Right atrium auricular region (tissue), 2 donors: Measurements from ENCODE around the gene ATG2B. TPM values are rescaled to one million over a fixed set of nuclear protein-coding genes. Genes with fewer than 3 reads are reported as not detected.
"Not testable (repeated sequence)": the region's sequence is repeated elsewhere in the genome, so short reads cannot be mapped to it uniquely, and the experiment has no call there.

Source experiments
- DNase-seq: peaks from one replicate; pipeline ENCODE4 v3.0.0-alpha.2; 2019; ENCODE audit warnings: low spot score
- H3K27ac ChIP-seq, 2 donors: fragments of 200-600 bp; sonication (generic); 1 replicate in 1 of 2; 2 replicates in 1 of 2; pipeline ENCODE4 v1.5.1; 2016 to 2019
- H3K27me3 ChIP-seq, 2 donors: fragments of 200-600 bp; sonication (generic); one replicate each; pipeline versions ENCODE4 v1.5.1 to v1.6.0; 2017 to 2019
- H3K36me3 ChIP-seq: fragments of 200-600 bp; sonication (generic); one replicate; pipeline ENCODE4 v1.5.1; 2016
- H3K4me1 ChIP-seq, 2 donors: fragments of 200-600 bp; sonication (generic); one replicate each; pipeline versions ENCODE4 v1.5.1 to v1.6.0; 2017 to 2019
- H3K4me3 ChIP-seq, 2 donors: fragments of 200-600 bp; sonication (generic); 1 replicate in 1 of 2; 2 replicates in 1 of 2; pipeline ENCODE4 v1.5.1; 2017 to 2019; ENCODE audit warnings: mild to moderate bottlenecking in 1 of 2, moderate library complexity in 1 of 2
- H3K9me3 ChIP-seq, 2 donors: fragments of 200-600 bp; sonication (generic); one replicate each; pipeline ENCODE4 v1.5.1; 2019
- total RNA-seq, 2 donors: library from RNA; depleted of rRNA; stranded (reverse); fragments of >200 nt; gene quantifications; one replicate each; pipeline ENCODE4 v1.1.0, GENCODE V29; 2016
- TF ChIP-seq, protein P1 (sequence below), 2 donors: fragments of 200-600 bp; sonication (generic); IDR thresholded peaks; one replicate each; pipeline ENCODE4 v1.5.1; 2019; ENCODE audit warnings: antibody characterized with exemption in 2 of 2

The ATG2B gene
- total RNA-seq, 2 donors from 2014 or later: 15.1 to 16.2 TPM

DNA sequence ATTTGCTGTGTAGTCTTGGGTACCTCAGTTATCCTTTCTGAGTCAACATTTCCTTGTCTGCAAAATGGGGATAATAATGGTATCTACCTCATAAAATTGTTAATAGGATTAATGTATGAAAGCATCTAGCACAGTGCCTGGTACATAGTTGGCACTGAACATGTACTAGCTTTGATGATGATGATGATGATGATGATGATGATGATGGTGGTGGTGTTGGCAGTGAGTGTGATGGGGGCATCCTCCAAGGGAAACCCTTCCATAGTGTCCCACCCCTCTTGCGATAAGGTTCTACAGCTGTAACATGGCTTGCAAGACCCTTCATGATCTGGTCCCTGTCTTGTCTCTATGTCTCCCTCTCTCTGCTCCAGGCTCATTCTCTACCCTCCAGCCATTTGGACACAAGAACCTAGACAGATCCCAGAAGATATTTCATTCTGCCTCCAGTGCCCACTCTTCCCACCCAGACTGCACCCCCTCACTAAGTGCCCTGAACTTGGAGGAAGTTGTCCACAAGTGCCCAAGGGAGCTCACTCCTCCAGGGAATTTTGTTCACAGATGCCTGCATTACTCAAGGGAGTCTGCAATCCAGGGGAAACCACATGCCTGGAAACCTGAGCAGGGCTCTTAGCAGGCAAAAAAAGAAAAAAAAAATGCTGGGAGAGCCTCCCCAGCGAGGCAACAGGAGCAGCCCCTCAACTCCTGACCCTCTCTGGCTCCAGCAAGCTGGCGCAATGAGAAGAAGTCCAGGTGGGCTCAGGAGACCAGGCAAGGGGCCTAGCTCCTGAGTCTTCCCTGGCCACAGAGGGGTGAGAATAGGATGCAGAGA is 117.2 kb downstream of the ATG2B start:
- Histone ChIP-seq H3K4me1 (no peaks in the 10 kb centered on the region), H3K36me3 (no peaks in the 10 kb centered on the region), H3K27me3 (no peaks in the 10 kb centered on the region), H3K9me3 (no peaks in the 10 kb centered on the region), H3K4me3 (no peak overlapping the region), H3K27ac (no peak overlapping the region)
- no peak for DNase-seq
- TF ChIP-seq, protein P1, sequence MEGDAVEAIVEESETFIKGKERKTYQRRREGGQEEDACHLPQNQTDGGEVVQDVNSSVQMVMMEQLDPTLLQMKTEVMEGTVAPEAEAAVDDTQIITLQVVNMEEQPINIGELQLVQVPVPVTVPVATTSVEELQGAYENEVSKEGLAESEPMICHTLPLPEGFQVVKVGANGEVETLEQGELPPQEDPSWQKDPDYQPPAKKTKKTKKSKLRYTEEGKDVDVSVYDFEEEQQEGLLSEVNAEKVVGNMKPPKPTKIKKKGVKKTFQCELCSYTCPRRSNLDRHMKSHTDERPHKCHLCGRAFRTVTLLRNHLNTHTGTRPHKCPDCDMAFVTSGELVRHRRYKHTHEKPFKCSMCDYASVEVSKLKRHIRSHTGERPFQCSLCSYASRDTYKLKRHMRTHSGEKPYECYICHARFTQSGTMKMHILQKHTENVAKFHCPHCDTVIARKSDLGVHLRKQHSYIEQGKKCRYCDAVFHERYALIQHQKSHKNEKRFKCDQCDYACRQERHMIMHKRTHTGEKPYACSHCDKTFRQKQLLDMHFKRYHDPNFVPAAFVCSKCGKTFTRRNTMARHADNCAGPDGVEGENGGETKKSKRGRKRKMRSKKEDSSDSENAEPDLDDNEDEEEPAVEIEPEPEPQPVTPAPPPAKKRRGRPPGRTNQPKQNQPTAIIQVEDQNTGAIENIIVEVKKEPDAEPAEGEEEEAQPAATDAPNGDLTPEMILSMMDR (IDR thresholded peaks at IDR 0.05): no peak

DNA sequence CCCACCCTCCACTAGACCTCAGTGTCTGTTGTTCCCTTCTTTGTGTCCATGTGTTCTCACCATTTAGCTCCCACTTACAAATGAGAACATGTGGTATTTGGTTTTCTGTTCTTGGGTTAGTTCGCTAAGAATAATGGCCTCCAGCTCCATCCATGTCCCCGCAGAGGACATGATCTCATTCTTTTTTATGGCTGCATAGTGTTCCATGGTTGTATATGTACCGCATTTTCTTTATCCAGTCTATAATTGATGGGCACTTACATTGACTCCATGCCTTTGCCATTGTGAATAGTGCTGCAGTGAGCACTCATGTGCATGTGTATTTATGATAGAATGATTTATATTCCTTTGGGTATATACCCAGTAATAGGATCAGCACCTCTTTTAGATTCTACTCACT is 118.1 kb downstream of the ATG2B start:
- not testable (repeated sequence) for H3K36me3 ChIP-seq, H3K27me3 ChIP-seq, DNase-seq, H3K9me3 ChIP-seq, H3K27ac ChIP-seq, H3K4me1 ChIP-seq, H3K4me3 ChIP-seq

DNA sequence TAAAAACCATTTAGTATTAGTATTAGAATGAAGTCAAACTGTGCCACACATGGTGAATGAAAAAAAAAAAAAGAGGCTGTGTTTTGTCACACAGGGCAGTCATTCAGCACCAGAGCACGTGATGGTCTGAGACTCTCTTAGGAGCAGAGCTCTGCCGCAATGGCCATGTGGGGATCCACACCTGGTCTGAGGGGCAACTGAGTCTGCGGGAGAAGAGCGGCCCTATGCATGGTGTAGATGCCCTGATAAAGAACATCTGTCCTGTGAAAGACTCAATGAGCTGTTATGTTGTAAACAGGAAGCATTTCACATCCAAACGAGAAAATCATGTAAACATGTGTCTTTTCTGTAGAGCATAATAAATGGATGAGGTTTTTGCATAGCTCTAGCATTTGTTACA is 119.4 kb downstream of the ATG2B start:
- Histone ChIP-seq H3K4me1 (no peaks in the 10 kb centered on the region), H3K4me3 (no peak overlapping the region), H3K27ac (no peak overlapping the region), H3K27me3 (no peaks in the 10 kb centered on the region), H3K36me3 (no peaks in the 10 kb centered on the region), H3K9me3 (no peaks in the 10 kb centered on the region)
- DNase-seq: no peak
- TF ChIP-seq, protein P1 (IDR thresholded peaks at IDR 0.05): no peak

DNA sequence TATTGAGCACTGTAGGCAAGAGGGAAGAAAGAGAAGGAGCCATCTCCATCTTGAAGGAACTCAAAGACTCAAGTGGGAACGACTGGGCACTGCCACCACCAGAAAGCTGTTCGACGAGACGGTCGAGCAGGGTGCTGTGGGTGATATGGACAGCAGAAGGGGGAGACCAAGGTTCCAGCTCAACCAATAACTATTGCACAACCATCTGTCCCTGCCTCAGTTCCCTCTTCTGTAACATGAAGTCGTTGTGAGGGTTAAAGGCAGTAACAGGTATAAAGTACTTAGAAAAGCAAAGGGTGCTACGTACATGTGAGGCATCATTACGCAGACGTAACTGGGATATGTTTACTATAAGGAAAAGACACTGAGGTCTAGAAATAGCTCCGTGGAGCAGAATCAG is 121.0 kb downstream of the ATG2B start:
- H3K4me1 ChIP-seq: no peaks in the 10 kb centered on the region
- H3K36me3 ChIP-seq: no peaks in the 10 kb centered on the region
- no peak for DNase-seq
- no peaks in the 10 kb centered on the region for H3K9me3 ChIP-seq
- no peak overlapping the region for H3K4me3 ChIP-seq
- H3K27ac ChIP-seq: no peak overlapping the region
- no peaks in the 10 kb centered on the region for H3K27me3 ChIP-seq
- TF ChIP-seq, protein P1 (IDR thresholded peaks at IDR 0.05): no peak

DNA sequence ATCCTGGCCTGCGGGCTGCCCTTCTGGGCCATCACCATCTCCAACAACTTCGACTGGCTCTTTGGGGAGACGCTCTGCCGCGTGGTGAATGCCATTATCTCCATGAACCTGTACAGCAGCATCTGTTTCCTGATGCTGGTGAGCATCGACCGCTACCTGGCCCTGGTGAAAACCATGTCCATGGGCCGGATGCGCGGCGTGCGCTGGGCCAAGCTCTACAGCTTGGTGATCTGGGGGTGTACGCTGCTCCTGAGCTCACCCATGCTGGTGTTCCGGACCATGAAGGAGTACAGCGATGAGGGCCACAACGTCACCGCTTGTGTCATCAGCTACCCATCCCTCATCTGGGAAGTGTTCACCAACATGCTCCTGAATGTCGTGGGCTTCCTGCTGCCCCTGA is 122.5 kb downstream of the ATG2B start:
- DNase-seq: no peak
- Histone ChIP-seq H3K4me1 (no peaks in the 10 kb centered on the region), H3K4me3 (no peak overlapping the region), H3K27ac (no peak overlapping the region), H3K27me3 (no peaks in the 10 kb centered on the region), H3K36me3 (no peaks in the 10 kb centered on the region), H3K9me3 (no peaks in the 10 kb centered on the region)
- TF ChIP-seq, protein P1 (IDR thresholded peaks at IDR 0.05): no peak

DNA sequence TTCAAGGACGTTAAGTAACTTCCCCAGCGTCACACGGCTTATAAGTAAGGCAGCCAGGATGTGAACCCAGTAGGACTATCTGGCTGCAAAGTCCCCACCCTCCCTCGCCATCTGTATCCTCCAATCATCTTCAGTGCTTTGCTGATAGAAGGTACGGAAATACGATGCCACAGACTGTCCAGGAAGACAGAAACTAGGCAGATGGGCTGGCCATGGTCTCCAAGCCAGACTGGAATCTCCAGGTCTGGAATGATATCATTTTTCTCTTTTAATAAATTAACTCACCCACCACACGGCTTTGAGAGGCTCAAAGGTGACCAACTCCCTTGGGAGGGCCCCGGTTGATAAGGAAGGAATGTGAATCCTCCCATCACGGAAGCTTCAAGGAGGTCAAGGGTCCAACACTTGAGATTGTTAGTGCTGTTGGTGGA is 123.4 kb downstream of the ATG2B start:
- Histone ChIP-seq H3K4me3 (no peak overlapping the region), H3K4me1 (no peaks in the 10 kb centered on the region), H3K27me3 (no peaks in the 10 kb centered on the region), H3K36me3 (no peaks in the 10 kb centered on the region), H3K27ac (no peak overlapping the region), H3K9me3 (no peaks in the 10 kb centered on the region)
- DNase-seq: no peak
- TF ChIP-seq, protein P1 (IDR thresholded peaks at IDR 0.05): no peak
